Measurements from ENCODE around the gene STYXL1.
"Not testable (repeated sequence)": the region's sequence is repeated elsewhere in the genome, so short reads cannot be mapped to it uniquely, and the experiment has no call there.

The STYXL1 gene

DNA sequence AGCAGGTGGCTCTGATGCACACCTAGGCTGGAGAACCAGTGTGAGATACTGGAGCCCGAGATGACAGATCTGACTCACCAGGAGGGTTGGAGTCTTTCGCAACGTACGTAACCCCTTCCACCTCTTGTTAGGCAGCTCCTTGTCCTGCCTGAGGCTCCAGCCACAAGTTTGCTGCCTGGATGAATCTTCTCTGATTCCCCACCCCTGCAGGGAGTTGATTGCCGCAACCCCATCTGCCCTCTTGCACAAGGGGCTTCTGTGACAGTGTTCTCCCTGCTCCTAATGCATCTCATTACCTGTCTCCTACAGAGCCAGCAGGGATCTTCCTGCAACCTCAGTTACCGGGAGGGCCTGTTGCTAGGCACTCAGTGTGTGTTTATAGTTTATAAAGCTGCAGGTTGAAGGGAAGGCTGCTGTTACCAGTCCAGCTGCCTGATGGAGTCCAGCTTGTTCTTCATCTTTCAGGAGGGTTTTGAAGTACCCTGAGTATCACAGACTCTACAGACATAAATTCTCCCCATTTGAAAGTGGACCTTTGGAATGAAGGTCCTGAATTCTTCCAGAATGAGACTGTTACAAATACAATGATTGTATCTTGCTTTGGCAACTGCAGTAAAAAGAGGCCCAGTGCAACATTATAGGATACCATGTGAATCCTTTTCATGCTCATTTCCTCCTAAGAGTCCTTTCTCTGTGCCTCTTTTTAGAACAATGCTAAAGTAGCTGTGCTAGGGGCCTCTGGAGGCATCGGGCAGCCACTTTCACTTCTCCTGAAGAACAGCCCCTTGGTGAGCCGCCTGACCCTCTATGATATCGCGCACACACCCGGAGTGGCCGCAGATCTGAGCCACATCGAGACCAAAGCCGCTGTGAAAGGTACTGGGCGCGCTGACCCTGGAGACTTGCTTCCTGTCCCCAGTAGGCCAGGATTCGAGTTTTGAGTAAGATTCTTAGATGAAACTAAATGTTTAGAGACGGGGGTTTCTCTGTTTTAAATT, 6.6 kb upstream of the STYXL1 start:
- TF ChIP-seq, protein P1, sequence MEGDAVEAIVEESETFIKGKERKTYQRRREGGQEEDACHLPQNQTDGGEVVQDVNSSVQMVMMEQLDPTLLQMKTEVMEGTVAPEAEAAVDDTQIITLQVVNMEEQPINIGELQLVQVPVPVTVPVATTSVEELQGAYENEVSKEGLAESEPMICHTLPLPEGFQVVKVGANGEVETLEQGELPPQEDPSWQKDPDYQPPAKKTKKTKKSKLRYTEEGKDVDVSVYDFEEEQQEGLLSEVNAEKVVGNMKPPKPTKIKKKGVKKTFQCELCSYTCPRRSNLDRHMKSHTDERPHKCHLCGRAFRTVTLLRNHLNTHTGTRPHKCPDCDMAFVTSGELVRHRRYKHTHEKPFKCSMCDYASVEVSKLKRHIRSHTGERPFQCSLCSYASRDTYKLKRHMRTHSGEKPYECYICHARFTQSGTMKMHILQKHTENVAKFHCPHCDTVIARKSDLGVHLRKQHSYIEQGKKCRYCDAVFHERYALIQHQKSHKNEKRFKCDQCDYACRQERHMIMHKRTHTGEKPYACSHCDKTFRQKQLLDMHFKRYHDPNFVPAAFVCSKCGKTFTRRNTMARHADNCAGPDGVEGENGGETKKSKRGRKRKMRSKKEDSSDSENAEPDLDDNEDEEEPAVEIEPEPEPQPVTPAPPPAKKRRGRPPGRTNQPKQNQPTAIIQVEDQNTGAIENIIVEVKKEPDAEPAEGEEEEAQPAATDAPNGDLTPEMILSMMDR (IDR thresholded peaks at IDR 0.05; ENCODE audit: extremely low read depth, missing control alignments) = no peak
- DNase-seq (ENCODE audit: low spot score) = no peak

DNA sequence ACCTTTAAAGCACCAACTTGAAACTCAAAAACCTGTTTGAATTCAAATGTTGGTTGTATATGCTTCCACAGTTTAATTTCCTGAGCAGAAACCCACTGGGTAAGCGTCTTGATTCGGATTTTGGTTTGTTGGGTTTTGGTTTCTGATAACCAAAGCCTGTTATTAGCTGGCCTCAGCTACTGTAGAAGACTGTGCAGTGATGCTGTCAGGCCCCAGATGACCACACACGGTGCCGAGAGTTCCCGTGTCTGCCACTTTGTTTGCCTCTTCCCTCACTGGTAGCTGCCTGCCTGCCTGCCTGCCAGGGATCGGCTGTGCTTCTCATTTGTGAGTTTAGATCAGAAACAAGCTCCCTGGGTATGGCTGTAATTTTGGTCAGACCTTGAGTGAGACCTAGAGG, 5.7 kb upstream of the STYXL1 start:
- DNase-seq (ENCODE audit: low spot score) = no peak
- TF ChIP-seq, protein P1 (IDR thresholded peaks at IDR 0.05; ENCODE audit: extremely low read depth, missing control alignments) = no peak

DNA sequence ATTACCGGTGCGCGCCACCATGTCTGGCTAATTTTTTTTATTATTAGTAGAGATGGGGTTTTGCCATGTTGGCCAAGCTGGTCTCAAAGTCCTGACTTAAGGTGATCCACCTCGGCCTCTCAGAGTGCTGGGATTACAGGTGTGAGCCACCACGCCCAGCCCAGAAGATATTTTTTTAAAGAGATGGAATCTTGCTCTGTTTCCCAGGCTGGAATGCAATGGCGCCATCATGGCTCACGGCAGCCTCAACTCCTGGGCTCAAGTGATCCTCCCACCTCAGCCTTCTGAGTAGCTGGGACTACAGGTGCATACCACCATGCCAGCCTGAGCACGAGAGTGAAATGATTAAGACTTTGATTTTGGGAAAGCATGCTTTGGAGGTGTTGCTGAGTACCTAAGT, 4.9 kb upstream of the STYXL1 start:
- not testable (repeated sequence) for DNase-seq (ENCODE audit: low spot score)

DNA sequence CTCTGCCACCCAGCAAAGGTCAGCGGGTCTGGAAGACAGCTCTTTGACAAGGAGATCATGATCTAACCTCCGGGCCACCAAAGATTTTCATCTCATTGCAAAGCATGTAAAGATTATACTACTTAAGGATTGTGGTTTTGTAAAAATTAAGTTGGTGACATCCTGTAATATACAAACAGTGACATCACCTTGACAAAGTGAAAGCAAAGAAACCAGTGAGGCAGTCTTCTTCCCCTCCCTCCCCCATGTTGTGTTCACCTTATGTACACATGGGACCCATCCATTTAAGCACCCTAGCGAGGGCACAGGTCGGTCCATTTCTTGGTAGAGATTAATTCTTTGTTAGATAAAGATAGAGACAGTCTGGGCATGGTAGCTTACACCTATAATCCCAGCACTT, 4.0 kb upstream of the STYXL1 start:
- DNase-seq (ENCODE audit: low spot score) = no peak
- TF ChIP-seq, protein P1 (IDR thresholded peaks at IDR 0.05; ENCODE audit: extremely low read depth, missing control alignments) = no peak

DNA sequence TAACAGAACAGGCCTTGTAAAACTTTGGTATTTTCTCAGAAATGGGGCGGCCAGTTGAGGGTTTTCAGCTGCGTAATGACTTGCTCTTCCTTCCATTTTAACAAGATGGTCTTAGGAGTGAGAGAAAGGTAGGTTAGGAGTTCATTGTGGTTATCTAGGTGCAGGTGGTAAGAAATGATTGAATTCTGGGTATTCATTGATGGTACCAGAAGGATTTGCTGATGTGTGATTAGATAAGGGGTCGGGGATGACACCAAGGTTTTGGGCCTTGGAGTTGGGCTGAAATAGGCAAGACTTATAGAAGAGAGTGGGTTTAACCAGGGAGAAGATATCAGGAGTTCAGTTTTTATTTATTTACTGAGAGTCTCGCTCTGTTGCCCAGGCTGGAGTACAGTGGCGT, 2.7 kb upstream of the STYXL1 start:
- no peak for DNase-seq (ENCODE audit: low spot score)
- TF ChIP-seq, protein P1 (IDR thresholded peaks at IDR 0.05; ENCODE audit: extremely low read depth, missing control alignments) = no peak

DNA sequence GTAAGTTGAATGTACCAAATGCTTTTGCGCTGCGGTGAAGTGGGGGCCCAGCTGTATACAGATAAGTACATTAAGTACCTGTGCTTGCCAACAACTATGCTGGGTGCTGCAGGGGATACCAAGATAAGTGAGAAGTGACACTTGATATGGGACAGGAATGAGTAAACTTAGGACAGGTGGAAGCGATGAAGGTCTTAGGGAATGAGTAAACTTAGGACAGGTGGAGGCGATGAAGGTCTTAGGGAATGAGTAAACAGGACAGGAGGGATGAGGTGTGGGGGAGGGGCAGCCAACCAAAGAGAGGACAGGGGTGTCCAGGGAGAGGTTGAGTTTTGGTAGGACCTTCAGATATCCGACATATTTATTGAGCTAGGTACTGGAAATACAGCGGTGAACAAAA, 1.5 kb upstream of the STYXL1 start:
- TF ChIP-seq, protein P1 (IDR thresholded peaks at IDR 0.05; ENCODE audit: extremely low read depth, missing control alignments) = no peak
- no peak for DNase-seq (ENCODE audit: low spot score)

DNA sequence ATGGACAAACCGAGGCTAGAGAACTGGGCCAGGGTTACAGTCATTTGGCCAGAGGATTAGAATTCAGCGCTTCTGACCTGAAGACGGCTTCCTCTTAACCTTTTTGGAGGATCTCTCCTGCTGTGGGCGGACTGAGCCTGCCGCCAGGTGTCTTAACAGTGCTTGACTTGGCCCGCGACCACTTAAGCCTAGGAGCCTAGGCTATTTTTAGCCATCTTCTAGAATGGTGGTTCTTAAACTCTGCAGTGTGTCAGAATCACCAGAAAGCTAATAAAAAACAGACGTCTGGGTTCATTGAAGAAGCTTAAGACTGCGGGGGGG, 828 bp upstream of the STYXL1 start:
- peak; percentile 66 for DNase-seq (ENCODE audit: low spot score)
- TF ChIP-seq, protein P1 (IDR thresholded peaks at IDR 0.05; ENCODE audit: extremely low read depth, missing control alignments) = no peak

DNA sequence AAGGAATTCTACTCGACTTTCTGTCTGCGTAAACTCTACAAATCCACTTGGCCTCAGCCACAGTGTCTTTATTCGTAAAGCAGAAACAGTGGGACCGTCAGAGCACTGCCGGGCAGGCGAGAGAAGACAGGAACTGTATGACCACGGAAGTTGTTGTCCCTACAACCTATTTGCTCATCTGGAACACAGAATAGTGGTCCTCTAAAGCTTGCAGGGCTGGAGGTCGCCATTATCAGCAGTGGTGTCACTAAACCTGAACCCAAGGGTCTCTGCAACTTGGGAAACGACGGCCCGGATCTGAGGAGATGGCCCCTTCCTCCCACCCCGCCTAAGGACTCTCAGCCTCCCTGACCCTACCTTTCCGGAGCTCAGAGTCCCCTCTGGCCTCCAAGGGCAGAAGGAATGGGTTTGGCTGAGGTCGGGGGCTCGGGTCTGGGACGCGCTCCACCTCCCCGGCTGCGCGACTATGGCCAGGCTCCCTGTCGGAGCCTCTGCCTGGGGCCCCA, 442 bp downstream of the STYXL1 start:
- DNase-seq (ENCODE audit: low spot score) = peak; percentile 35
- TF ChIP-seq, protein P1 (IDR thresholded peaks at IDR 0.05; ENCODE audit: extremely low read depth, missing control alignments) = no peak
